GM23338 (cell line): ENCODE measurements around the gene ECPAS. TPM values are rescaled to one million over a fixed set of nuclear protein-coding genes. Genes with fewer than 3 reads are reported as not detected.

Source experiments
- ATAC-seq: fragments of 200-7000 bp; cut with Tn5 transposase; 3 replicates; pipeline ENCODE4 v1.9.1; 2020
- DNase-seq: peaks from one replicate; pipeline ENCODE4 v3.0.0-alpha.2; 2015; ENCODE audit warnings: low spot score
- H2AFZ ChIP-seq: fragments of 200-600 bp; sonication (generic); 2 replicates; pipeline ENCODE4 v1.8.0; 2016; ENCODE audit warnings: antibody characterized with exemption, mild to moderate bottlenecking, moderate library complexity
- H3F3A ChIP-seq: fragments of 200-600 bp; sonication (generic); replicated peaks from 2 replicates; pipeline ENCODE4 v1.8.0; 2017; ENCODE audit warnings: antibody characterized with exemption, mixed run types, low read depth
- H3K27ac ChIP-seq: fragments of 200-600 bp; sonication (generic); 2 replicates; pipeline ENCODE4 v1.6.1; 2016; ENCODE audit warnings: low read depth
- H3K27me3 ChIP-seq: fragments of 200-600 bp; sonication (generic); 2 replicates; pipeline ENCODE4 v1.8.0; 2016; ENCODE audit warnings: mild to moderate bottlenecking, mixed run types, moderate library complexity; ENCODE audit not compliant: insufficient read depth
- H3K36me3 ChIP-seq: fragments of 200-600 bp; sonication (generic); 2 replicates; pipeline ENCODE4 v1.8.0; 2016; ENCODE audit warnings: mild to moderate bottlenecking; ENCODE audit not compliant: insufficient read depth
- H3K4me1 ChIP-seq: fragments of 200-600 bp; sonication (generic); 2 replicates; pipeline ENCODE4 v1.8.0; 2016; ENCODE audit warnings: mild to moderate bottlenecking, moderate library complexity; ENCODE audit not compliant: insufficient read depth
- H3K4me2 ChIP-seq: fragments of 200-600 bp; sonication (generic); 2 replicates; pipeline ENCODE4 v1.7.1; 2017; ENCODE audit warnings: mixed run types
- H3K4me3 ChIP-seq: fragments of 200-600 bp; sonication (generic); 2 replicates; pipeline ENCODE4 v1.6.1; 2016; ENCODE audit warnings: mixed run types
- H3K79me2 ChIP-seq: fragments of 200-600 bp; sonication (generic); replicated peaks from 2 replicates; pipeline ENCODE4 v1.8.0; 2017; ENCODE audit warnings: mild to moderate bottlenecking; ENCODE audit not compliant: insufficient read depth
- H3K9me2 ChIP-seq: fragments of 200-600 bp; sonication (generic); 2 replicates; pipeline ENCODE4 v1.8.0; 2017; ENCODE audit not compliant: insufficient read depth
- H4K20me1 ChIP-seq: fragments of 200-600 bp; sonication (generic); replicated peaks from 2 replicates; pipeline ENCODE4 v1.8.0; 2017; ENCODE audit warnings: mild to moderate bottlenecking; ENCODE audit not compliant: insufficient read depth
- H3K27ac Mint-ChIP-seq: 2 replicates; pipeline ENCODE4 v1.8.0; 2020; ENCODE audit warnings: inconsistent platforms, mild to moderate bottlenecking, moderate library complexity, mixed read lengths
- H3K27me3 Mint-ChIP-seq: 3 replicates; pipeline ENCODE4 v1.8.0; 2022; ENCODE audit warnings: low read depth, mild to moderate bottlenecking, moderate library complexity, mixed read lengths, inconsistent platforms; ENCODE audit not compliant: insufficient read depth, poor library complexity
- H3K36me3 Mint-ChIP-seq: 3 replicates; pipeline ENCODE4 v1.8.0; 2021; ENCODE audit warnings: low read depth, mild to moderate bottlenecking, inconsistent platforms, moderate library complexity, mixed read lengths
- H3K4me1 Mint-ChIP-seq: 3 replicates; pipeline ENCODE4 v1.8.0; 2020; ENCODE audit warnings: mild to moderate bottlenecking, inconsistent platforms, mixed read lengths
- H3K4me3 Mint-ChIP-seq: 3 replicates; pipeline ENCODE4 v1.8.0; 2021; ENCODE audit warnings: moderate library complexity, mild to moderate bottlenecking, inconsistent platforms, mixed read lengths
- H3K9me3 Mint-ChIP-seq: 3 replicates; pipeline ENCODE4 v1.8.0; 2020; ENCODE audit warnings: moderate library complexity, mild to moderate bottlenecking, inconsistent platforms, mixed read lengths
- CREB1 ChIP-seq: fragments of 250-450 bp; sonication (Bioruptor Pico); IDR thresholded peaks from 2 replicates; pipeline ENCODE4 v1.5.0; 2020; ENCODE audit warnings: low read depth, mild to moderate bottlenecking, moderate library complexity
- CTCF ChIP-seq, 2 experiments: fragments of 200-600 bp in 1 of 2; sonication (generic) in 1 of 2; conservative IDR thresholded peaks; 2 replicates each; pipeline versions ENCODE4 v1.5.1 to v1.6.1; 2016 to 2017; ENCODE audit warnings: antibody characterized with exemption in 2 of 2, low read depth in 2 of 2, mild to moderate bottlenecking in 2 of 2, moderate library complexity in 1 of 2
- EZH2 ChIP-seq: fragments of 200-600 bp; sonication (generic); IDR thresholded peaks from one replicate; pipeline ENCODE4 v1.8.0; 2017; ENCODE audit warnings: antibody characterized with exemption, mild to moderate bottlenecking, low read depth; ENCODE audit not compliant: unreplicated experiment
- EZH2phosphoT487 ChIP-seq: fragments of 200-600 bp; sonication (generic); IDR thresholded peaks from one replicate; pipeline ENCODE4 v1.8.1; 2018; ENCODE audit warnings: antibody characterized with exemption; ENCODE audit not compliant: unreplicated experiment
- JUNB ChIP-seq: IDR thresholded peaks from one replicate; pipeline ENCODE4 v1.6.1; 2016; ENCODE audit warnings: antibody characterized with exemption; ENCODE audit not compliant: unreplicated experiment
- NANOG ChIP-seq: IDR thresholded peaks from 2 replicates; pipeline ENCODE4 v1.6.1; 2016; ENCODE audit warnings: antibody characterized with exemption, borderline replicate concordance
- POLR2AphosphoS5 ChIP-seq: IDR thresholded peaks from 2 replicates; pipeline ENCODE4 v1.6.1; 2016; ENCODE audit warnings: antibody characterized with exemption, low read depth
- REST ChIP-seq: IDR thresholded peaks from one replicate; pipeline ENCODE4 v1.6.1; 2018; ENCODE audit warnings: antibody characterized with exemption; ENCODE audit not compliant: unreplicated experiment
- polyA plus RNA-seq: library from polyadenylated mRNA; unstranded; fragments of >200 nt; fragmentation: Nextera tagmentation; extraction: Ambion mirVana; gene quantifications from 2 replicates; pipeline ENCODE4 v1.2.1, GENCODE V29; 2016
- total RNA-seq: library from RNA; depleted of rRNA; stranded (reverse); fragments of >200 nt; shearing (Covaris generic); gene quantifications from 2 replicates; pipeline ENCODE4 v1.2.3, GENCODE V29; 2014
- TF ChIP-seq, protein P1 (sequence below): IDR thresholded peaks from 2 replicates; pipeline ENCODE4 v1.6.1; 2016; ENCODE audit warnings: antibody characterized with exemption

ECPAS gene
- total and polyA plus RNA-seq, 2 experiments from 2014 or later, result 51.4 to 104 TPM

- H3K4me1 Mint-ChIP-seq, result no peaks in the 10 kb centered on the region
- H3F3A ChIP-seq, result no peaks in the 10 kb centered on the region
- H3K79me2 ChIP-seq, result no peaks in the 10 kb centered on the region
- H3K4me3 Mint-ChIP-seq, result no peak overlapping the region
- TF ChIP-seq REST (no peak), EZH2phosphoT487 (peak; percentile 12)
- H4K20me1 ChIP-seq, result no peaks in the 10 kb centered on the region; the same call in 1 of the 2 replicates
- no peak overlapping the region for H3K4me2 ChIP-seq
- peaks cover 44% of the 10 kb centered on the region for H3K36me3 Mint-ChIP-seq
- peaks cover 40% of the 10 kb centered on the region for H3K36me3 ChIP-seq
- H3K4me3 ChIP-seq, result no peak overlapping the region
- no peaks in the 10 kb centered on the region for H3K9me2 ChIP-seq
- H3K9me3 Mint-ChIP-seq, result no peaks in the 10 kb centered on the region
- H3K27me3 ChIP-seq, result no peaks in the 10 kb centered on the region
- no peak overlapping the region for H3K27ac ChIP-seq
- ATAC-seq (no peak), DNase-seq (no peak)
- no peak overlapping the region for H2AFZ ChIP-seq
- no peak overlapping the region for H3K27ac Mint-ChIP-seq
- H3K4me1 ChIP-seq, result no peaks in the 10 kb centered on the region
- H3K27me3 Mint-ChIP-seq, result peaks cover 2% of the 10 kb centered on the region
Observed at GRCh38 chr9:111389406-111389805, 94.8 kb downstream of the ECPAS start.

DNA sequence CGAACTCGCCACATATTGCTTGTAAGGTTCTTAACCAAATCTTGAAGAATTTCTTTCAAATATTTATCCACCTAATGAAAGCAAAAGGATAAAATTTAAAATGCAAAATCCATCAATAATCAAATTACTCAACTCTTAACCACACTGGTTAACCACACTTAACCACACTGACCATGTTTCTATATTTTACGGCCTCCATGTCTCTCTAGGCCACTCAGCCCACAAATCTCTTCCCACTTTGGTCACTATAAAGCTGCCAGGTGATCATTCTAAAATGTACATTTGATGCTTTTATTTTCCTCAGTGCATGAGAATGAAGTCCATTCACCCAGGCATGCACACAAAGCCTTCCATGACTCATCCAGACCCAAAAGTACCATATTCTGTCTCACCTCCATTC is 97.8 kb downstream of the ECPAS start:
- Histone ChIP-seq H4K20me1 (peaks cover 2% of the 10 kb centered on the region; the same call in 1 of the 2 replicates), H3K4me2 (no peak overlapping the region), H3K36me3 (peaks cover 44% of the 10 kb centered on the region), H3K27ac (no peak overlapping the region), H3K4me1 (no peaks in the 10 kb centered on the region), H2AFZ (no peak overlapping the region), H3K9me2 (no peaks in the 10 kb centered on the region), H3K4me3 (no peak overlapping the region), H3K27me3 (no peaks in the 10 kb centered on the region), H3K79me2 (no peaks in the 10 kb centered on the region), H3F3A (no peaks in the 10 kb centered on the region)
- TF ChIP-seq JUNB, result no peak
- TF ChIP-seq CREB1 (CRISPR knock-in tag), result no peak
- Mint-ChIP-seq H3K36me3 (peaks cover 38% of the 10 kb centered on the region), H3K9me3 (no peaks in the 10 kb centered on the region), H3K27me3 (peaks cover 3% of the 10 kb centered on the region), H3K4me3 (no peak overlapping the region), H3K4me1 (no peaks in the 10 kb centered on the region), H3K27ac (no peak overlapping the region)
- no peak for DNase-seq
- ATAC-seq, result no peak

- Mint-ChIP-seq H3K27me3 (peaks cover 3% of the 10 kb centered on the region), H3K36me3 (peaks cover 58% of the 10 kb centered on the region), H3K27ac (no peak overlapping the region), H3K9me3 (no peaks in the 10 kb centered on the region), H3K4me3 (no peak overlapping the region), H3K4me1 (no peaks in the 10 kb centered on the region)
- no peak overlapping the region for H3K4me2 ChIP-seq
- peaks cover 26% of the 10 kb centered on the region for H3K36me3 ChIP-seq
- H3K4me3 ChIP-seq, result no peak overlapping the region
- ATAC-seq (no peak), DNase-seq (no peak)
- no peaks in the 10 kb centered on the region for H3F3A ChIP-seq
- no peaks in the 10 kb centered on the region for H3K27me3 ChIP-seq
- no peak overlapping the region for H2AFZ ChIP-seq
- no peak overlapping the region for H3K27ac ChIP-seq
- H3K4me1 ChIP-seq, result no peaks in the 10 kb centered on the region
- H3K9me2 ChIP-seq, result no peaks in the 10 kb centered on the region
- no peaks in the 10 kb centered on the region for H3K79me2 ChIP-seq
- H4K20me1 ChIP-seq, result 0 out of 2 replicates have a peak, but pooled peaks cover 2% of the 10 kb centered on the region
- TF ChIP-seq, protein P1, sequence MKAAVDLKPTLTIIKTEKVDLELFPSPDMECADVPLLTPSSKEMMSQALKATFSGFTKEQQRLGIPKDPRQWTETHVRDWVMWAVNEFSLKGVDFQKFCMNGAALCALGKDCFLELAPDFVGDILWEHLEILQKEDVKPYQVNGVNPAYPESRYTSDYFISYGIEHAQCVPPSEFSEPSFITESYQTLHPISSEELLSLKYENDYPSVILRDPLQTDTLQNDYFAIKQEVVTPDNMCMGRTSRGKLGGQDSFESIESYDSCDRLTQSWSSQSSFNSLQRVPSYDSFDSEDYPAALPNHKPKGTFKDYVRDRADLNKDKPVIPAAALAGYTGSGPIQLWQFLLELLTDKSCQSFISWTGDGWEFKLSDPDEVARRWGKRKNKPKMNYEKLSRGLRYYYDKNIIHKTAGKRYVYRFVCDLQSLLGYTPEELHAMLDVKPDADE, result no peak
- TF ChIP-seq EZH2, result no peak
- no peak for TF ChIP-seq POLR2AphosphoS5
- no peak for TF ChIP-seq CTCF (conservative IDR thresholded peaks at IDR 0.05; ENCODE audit: low read depth in 2 of 2)
- no peak for TF ChIP-seq NANOG
Observed at GRCh38 chr9:111381006-111381405, 103.2 kb downstream of the ECPAS start.
